ENCODE data around the gene MCRIP2.

DNA sequence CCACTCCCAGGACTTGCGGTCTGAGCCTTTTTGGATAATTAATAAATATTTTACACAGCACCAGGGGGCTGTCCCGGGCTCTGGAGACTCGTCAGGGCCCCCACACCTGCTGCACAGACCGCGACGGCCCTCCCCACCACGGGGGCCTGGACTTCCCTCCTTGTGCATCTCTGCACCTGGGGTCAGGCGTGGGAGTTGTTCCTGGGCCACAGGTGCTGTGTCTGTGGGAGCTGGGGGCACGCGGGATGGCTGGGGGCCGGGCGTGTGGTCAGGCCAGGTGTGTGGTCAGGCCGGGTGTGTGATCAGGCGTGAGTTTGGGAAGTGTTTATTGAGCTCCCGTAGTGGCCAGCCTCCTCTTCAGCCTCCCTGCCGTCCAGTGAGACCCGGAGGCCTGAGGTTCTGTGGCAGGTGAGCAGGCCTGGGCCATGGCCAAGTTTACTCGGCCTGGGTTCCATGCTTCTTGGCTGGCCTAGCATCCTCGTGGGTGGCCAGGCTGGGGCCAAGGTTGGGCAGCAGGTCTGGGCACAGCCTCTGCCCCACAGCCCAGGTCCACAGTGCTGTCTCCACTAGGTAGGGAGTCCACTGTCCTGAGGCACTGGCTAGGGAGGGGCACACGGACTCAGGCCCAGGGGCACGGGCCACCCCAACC, 36.7 kb downstream of the MCRIP2 start:
- TF ChIP-seq, protein P1, sequence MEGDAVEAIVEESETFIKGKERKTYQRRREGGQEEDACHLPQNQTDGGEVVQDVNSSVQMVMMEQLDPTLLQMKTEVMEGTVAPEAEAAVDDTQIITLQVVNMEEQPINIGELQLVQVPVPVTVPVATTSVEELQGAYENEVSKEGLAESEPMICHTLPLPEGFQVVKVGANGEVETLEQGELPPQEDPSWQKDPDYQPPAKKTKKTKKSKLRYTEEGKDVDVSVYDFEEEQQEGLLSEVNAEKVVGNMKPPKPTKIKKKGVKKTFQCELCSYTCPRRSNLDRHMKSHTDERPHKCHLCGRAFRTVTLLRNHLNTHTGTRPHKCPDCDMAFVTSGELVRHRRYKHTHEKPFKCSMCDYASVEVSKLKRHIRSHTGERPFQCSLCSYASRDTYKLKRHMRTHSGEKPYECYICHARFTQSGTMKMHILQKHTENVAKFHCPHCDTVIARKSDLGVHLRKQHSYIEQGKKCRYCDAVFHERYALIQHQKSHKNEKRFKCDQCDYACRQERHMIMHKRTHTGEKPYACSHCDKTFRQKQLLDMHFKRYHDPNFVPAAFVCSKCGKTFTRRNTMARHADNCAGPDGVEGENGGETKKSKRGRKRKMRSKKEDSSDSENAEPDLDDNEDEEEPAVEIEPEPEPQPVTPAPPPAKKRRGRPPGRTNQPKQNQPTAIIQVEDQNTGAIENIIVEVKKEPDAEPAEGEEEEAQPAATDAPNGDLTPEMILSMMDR (IDR thresholded peaks at IDR 0.05) = no peak
- no peak for TF ChIP-seq POLR2A (IDR thresholded peaks at IDR 0.05)

Data from right lobe of liver (tissue), 4 donors.